H1 (cell line): ENCODE results near the gene WDR59. TPM values are rescaled to one million over a fixed set of nuclear protein-coding genes. Genes with fewer than 3 reads are reported as not detected.

Source experiments
- CTCF ChIA-PET: fragments of 300-600 bp; sonication (Branson Sonifier 250); formaldehyde crosslinking; loops from one replicate; lab custom pipeline; 2021; ENCODE audit not compliant: partially characterized antibody; lab: Charles Lee
- POLR2A ChIA-PET: fragments of 300-600 bp; sonication (Branson Sonifier 250); formaldehyde crosslinking; loops from one replicate; lab custom pipeline; 2021; ENCODE audit warnings: inconsistent platforms; ENCODE audit not compliant: partially characterized antibody; lab: Charles Lee
- DNase-seq, 2 experiments: peaks; one replicate each; pipeline versions ENCODE4 v3.0.0 to v3.0.0-alpha.2; 2010 to 2022; ENCODE audit warnings: low spot score in 2 of 2, low read depth in 1 of 2, mixed read lengths in 1 of 2
- FAIRE-seq: peaks from 2 replicates; lab custom pipeline; 2011; peaks lifted over from hg19 to GRCh38; lab: Jason Lieb, UNC
- H2AFZ ChIP-seq: 2 replicates; pipeline ENCODE4 v1.8.1; 2012; ENCODE audit warnings: low read length, inconsistent platforms
- H2AK5ac ChIP-seq: 2 replicates; pipeline ENCODE4 v1.6.1; 2013; ENCODE audit warnings: low read depth, low read length
- H2BK120ac ChIP-seq: replicated peaks from 2 replicates; pipeline ENCODE3; 2013; ENCODE audit warnings: low read depth, low read length, inconsistent platforms
- H2BK12ac ChIP-seq: 2 replicates; pipeline ENCODE4 v1.6.1; 2013; ENCODE audit warnings: low read depth, low read length
- H2BK15ac ChIP-seq: 2 replicates; pipeline ENCODE4 v1.6.1; 2013; ENCODE audit warnings: low read length
- H2BK20ac ChIP-seq: 2 replicates; pipeline ENCODE4 v1.6.1; 2013; ENCODE audit warnings: low read length
- H2BK5ac ChIP-seq: 2 replicates; pipeline ENCODE4 v1.6.1; 2013; ENCODE audit warnings: low read depth, low read length
- H3K14ac ChIP-seq: 2 replicates; pipeline ENCODE4 v1.6.1; 2013; ENCODE audit warnings: inconsistent platforms; ENCODE audit not compliant: insufficient read length
- H3K18ac ChIP-seq: 2 replicates; pipeline ENCODE4 v1.6.1; 2013; ENCODE audit warnings: low read length; ENCODE audit errors: extremely low read depth
- H3K23ac ChIP-seq: 2 replicates; pipeline ENCODE4 v1.6.1; 2013; ENCODE audit warnings: inconsistent platforms; ENCODE audit not compliant: insufficient read length
- H3K23me2 ChIP-seq: 2 replicates; pipeline ENCODE4 v1.6.1; 2013; ENCODE audit warnings: low read depth, low read length
- H3K27ac ChIP-seq: 2 replicates; pipeline ENCODE4 v1.6.1; 2011; ENCODE audit warnings: low read depth, low read length, inconsistent platforms
- H3K27me3 ChIP-seq, 4 experiments: replicated peaks in 1 of 4; 1 replicate in 1 of 4; 2 replicates in 3 of 4; pipeline versions ENCODE4 v1.6.1 to v1.8.1; 2011 to 2013; ENCODE audit warnings: low read length in 3 of 4, mild to moderate bottlenecking in 3 of 4, inconsistent platforms in 2 of 4, mixed read lengths in 2 of 4, moderate library complexity in 1 of 4; ENCODE audit not compliant: control insufficient read depth in 3 of 4, insufficient read depth in 3 of 4; ENCODE audit errors: extremely low read depth in 1 of 4
- H3K36me3 ChIP-seq, 4 experiments: 2 replicates each; pipeline versions ENCODE4 v1.6.1 to v1.8.1; 2011 to 2013; ENCODE audit warnings: mild to moderate bottlenecking in 4 of 4, low read length in 3 of 4, moderate library complexity in 2 of 4, control low read depth in 1 of 4, inconsistent platforms in 1 of 4; ENCODE audit not compliant: insufficient read depth in 4 of 4, control insufficient read depth in 2 of 4
- H3K4ac ChIP-seq: replicated peaks from 2 replicates; pipeline ENCODE3; 2013; ENCODE audit warnings: low read length, low read depth, mixed read lengths, inconsistent platforms; ENCODE audit not compliant: insufficient read length
- H3K4me1 ChIP-seq, 4 experiments: replicated peaks in 1 of 4; 1 replicate in 1 of 4; 2 replicates in 3 of 4; pipeline versions ENCODE4 v1.6.1 to v1.8.1; 2011 to 2013; ENCODE audit warnings: low read length in 3 of 4, inconsistent platforms in 2 of 4, mixed read lengths in 1 of 4; ENCODE audit not compliant: insufficient read depth in 4 of 4, control insufficient read depth in 3 of 4
- H3K4me2 ChIP-seq, 2 experiments: 2 replicates each; pipeline versions ENCODE4 v1.6.1 to v1.8.1; 2011 to 2013; ENCODE audit warnings: low read depth in 2 of 2, low read length in 2 of 2, control low read depth in 1 of 2, inconsistent platforms in 1 of 2, mild to moderate bottlenecking in 1 of 2; ENCODE audit not compliant: insufficient read depth in 1 of 2
- H3K4me3 ChIP-seq, 4 experiments: fragments of 200-600, 300-600 bp in 1 of 4; sonication (generic), shearing (Covaris generic), sonication (Bioruptor Twin) in 1 of 4; 2 replicates each; pipeline versions ENCODE4 v1.5.1 to v1.8.1; 2011 to 2016; ENCODE audit warnings: low read length in 4 of 4, low read depth in 3 of 4, control low read depth in 2 of 4, inconsistent platforms in 2 of 4, mild to moderate bottlenecking in 2 of 4, mixed read lengths in 1 of 4, moderate library complexity in 1 of 4; ENCODE audit not compliant: insufficient read depth in 2 of 4; ENCODE audit errors: extremely low read depth in 1 of 4
- H3K56ac ChIP-seq: replicated peaks from 2 replicates; pipeline ENCODE3; 2013; ENCODE audit warnings: low read depth, mild to moderate bottlenecking, mixed read lengths, low read length, inconsistent platforms; ENCODE audit not compliant: insufficient read length
- H3K79me1 ChIP-seq: 2 replicates; pipeline ENCODE4 v1.6.1; 2013; ENCODE audit warnings: low read depth, low read length, control low read depth
- H3K79me2 ChIP-seq, 2 experiments: 2 replicates each; pipeline versions ENCODE4 v1.6.1 to v1.8.1; 2012 to 2013; ENCODE audit warnings: low read length in 2 of 2, mild to moderate bottlenecking in 2 of 2, inconsistent platforms in 1 of 2; ENCODE audit not compliant: insufficient read depth in 2 of 2, control insufficient read depth in 1 of 2
- H3K9ac ChIP-seq, 4 experiments: replicated peaks in 1 of 4; 1 replicate in 1 of 4; 2 replicates in 3 of 4; pipeline versions ENCODE4 v1.6.1 to v1.8.1; 2011 to 2013; ENCODE audit warnings: low read depth in 3 of 4, low read length in 3 of 4, control low read depth in 2 of 4, mild to moderate bottlenecking in 2 of 4, moderate library complexity in 2 of 4, inconsistent platforms in 1 of 4; ENCODE audit errors: extremely low read depth in 1 of 4
- H3K9me3 ChIP-seq, 2 experiments: 2 replicates each; pipeline versions ENCODE4 v1.6.1 to v1.8.1; 2012 to 2013; ENCODE audit warnings: mild to moderate bottlenecking in 2 of 2, moderate library complexity in 2 of 2, control low read depth in 1 of 2, inconsistent platforms in 1 of 2, low read depth in 1 of 2, low read length in 1 of 2, mixed read lengths in 1 of 2; ENCODE audit not compliant: insufficient read depth in 2 of 2
- H4K20me1 ChIP-seq, 2 experiments: replicated peaks in 1 of 2; 2 replicates each; pipeline versions ENCODE3 to v1.8.1; 2011 to 2013; ENCODE audit warnings: inconsistent platforms in 2 of 2, low read length in 2 of 2, mild to moderate bottlenecking in 1 of 2; ENCODE audit not compliant: insufficient read depth in 2 of 2, control insufficient read depth in 1 of 2
- H4K5ac ChIP-seq: 2 replicates; pipeline ENCODE4 v1.6.1; 2013; ENCODE audit warnings: low read length, low read depth, mixed read lengths, inconsistent platforms; ENCODE audit not compliant: insufficient read length
- H4K8ac ChIP-seq: 2 replicates; pipeline ENCODE4 v1.8.0; 2013; ENCODE audit warnings: mild to moderate bottlenecking, moderate library complexity, low read length, inconsistent platforms; ENCODE audit not compliant: insufficient read depth; ENCODE audit errors: extremely low read depth
- H4K91ac ChIP-seq: replicated peaks from 2 replicates; pipeline ENCODE3; 2013; ENCODE audit warnings: low read length, mixed read lengths, inconsistent platforms; ENCODE audit not compliant: insufficient read length
- CBX5 ChIP-seq: fragments of 300-800, 300-1000 bp; sonication (generic); IDR thresholded peaks from 2 replicates; pipeline ENCODE4 v1.7.1; 2016; ENCODE audit warnings: antibody characterized with exemption, low read length, low read depth
- CHD2 ChIP-seq: IDR thresholded peaks from 2 replicates; pipeline ENCODE4 v1.6.1; 2012; ENCODE audit warnings: low read length, improper control_type of control experiment
- CTBP2 ChIP-seq: IDR thresholded peaks from 2 replicates; pipeline ENCODE4 v1.7.0; 2011; ENCODE audit warnings: borderline replicate concordance, mild to moderate bottlenecking, moderate library complexity, mixed read lengths, low read length; ENCODE audit not compliant: insufficient read depth, insufficient read length
- EP300 ChIP-seq, 2 experiments: IDR thresholded peaks; 1 replicate in 1 of 2; 2 replicates in 1 of 2; pipeline ENCODE4 v1.6.1; 2011 to 2012; ENCODE audit warnings: low read depth in 2 of 2, low read length in 2 of 2, mild to moderate bottlenecking in 2 of 2, borderline replicate concordance in 1 of 2, inconsistent platforms in 1 of 2, moderate library complexity in 1 of 2
- POLR2AphosphoS5 ChIP-seq: IDR thresholded peaks from 2 replicates; pipeline ENCODE4 v1.6.1; 2011; ENCODE audit warnings: low read depth, low read length
- RAD21 ChIP-seq, 2 experiments: IDR thresholded peaks in 1 of 2; conservative IDR thresholded peaks in 1 of 2; 2 replicates each; pipeline ENCODE4 v1.6.1; 2011; ENCODE audit warnings: low read depth in 2 of 2, low read length in 2 of 2, improper control_type of control experiment in 1 of 2, inconsistent platforms in 1 of 2, mild to moderate bottlenecking in 1 of 2, moderate library complexity in 1 of 2
- RBBP5 ChIP-seq: IDR thresholded peaks from 2 replicates; pipeline ENCODE4 v1.7.1; 2012; ENCODE audit warnings: low read depth, mild to moderate bottlenecking, inconsistent platforms, low read length, moderate library complexity, borderline replicate concordance
- RFX5 ChIP-seq: IDR thresholded peaks from 2 replicates; pipeline ENCODE4 v1.6.1; 2011; ENCODE audit warnings: low read depth, low read length, improper control_type of control experiment, borderline replicate concordance
- RXRA ChIP-seq: IDR thresholded peaks from 2 replicates; pipeline ENCODE4 v1.6.1; 2011; ENCODE audit warnings: low read depth, mild to moderate bottlenecking, low read length, moderate library complexity; ENCODE audit not compliant: insufficient read depth
- SIRT6 ChIP-seq: IDR thresholded peaks from one replicate; pipeline ENCODE4 v1.7.1; 2012; ENCODE audit warnings: low read length, inconsistent platforms
- SP2 ChIP-seq: IDR thresholded peaks from 2 replicates; pipeline ENCODE4 v1.6.1; 2012; ENCODE audit warnings: mild to moderate bottlenecking, low read length, inconsistent platforms
- SUZ12 ChIP-seq: fragments of 200-600 bp; sonication (generic); IDR thresholded peaks from 2 replicates; pipeline ENCODE4 v1.6.1; 2012; ENCODE audit warnings: mild to moderate bottlenecking, inconsistent platforms, low read length, moderate library complexity, mixed read lengths
- WGBS, 2 experiments: shearing (Covaris generic) in 1 of 2; methylation state at CpG; one replicate each; pipeline versions ENCODE4 v1.1.6 to v1.1.7; 2013 to 2015; ENCODE audit warnings: low lambda C conversion rate in 2 of 2, mixed read lengths in 2 of 2, inconsistent platforms in 1 of 2, low coverage in 1 of 2, missing lambda C conversion rate in 1 of 2; ENCODE audit not compliant: insufficient replicate concordance in 2 of 2, insufficient coverage in 1 of 2, insufficient read length in 1 of 2; ENCODE audit errors: extremely low coverage in 1 of 2, missing lambda C conversion rate in 1 of 2; 5-methylcytosine and 5-hydroxymethylcytosine counted together
- polyA plus RNA-seq, 7 experiments: library from polyadenylated mRNA; depleted of rRNA in 3 of 7; stranded (reverse) in 5 of 7; unstranded in 2 of 7; fragments of >200 nt in 5 of 7; fragments of 200-250 nt in 2 of 7; gene quantifications; 1 replicate in 5 of 7; 2 replicates in 1 of 7; 4 replicates in 1 of 7; pipeline versions ENCODE4 v1.2.1 to v1.2.3, GENCODE V29; 2011 to 2013; ENCODE audit warnings: missing spikeins in 2 of 7, mixed read lengths in 2 of 7
- total RNA-seq: library from RNA; stranded (reverse); fragmentation: NEBNext Ultra II Directional; extraction: Animal tissue kit (Norgen Biotek cat#: 25700); gene quantifications from 2 replicates; pipeline ENCODE4 v1.2.1, GENCODE V29; 2021
- TF ChIP-seq, protein P1 (sequence below): IDR thresholded peaks from 2 replicates; pipeline ENCODE4 v1.6.1; 2011; ENCODE audit warnings: low read depth, mild to moderate bottlenecking, low read length; ENCODE audit not compliant: insufficient read depth

The WDR59 gene
- total and polyA plus RNA-seq, 2 of the 8 experiments (the other 6 are each of a cell fraction or from before 2014, with no cell fraction given) = 84.2 to 124 TPM

DNA sequence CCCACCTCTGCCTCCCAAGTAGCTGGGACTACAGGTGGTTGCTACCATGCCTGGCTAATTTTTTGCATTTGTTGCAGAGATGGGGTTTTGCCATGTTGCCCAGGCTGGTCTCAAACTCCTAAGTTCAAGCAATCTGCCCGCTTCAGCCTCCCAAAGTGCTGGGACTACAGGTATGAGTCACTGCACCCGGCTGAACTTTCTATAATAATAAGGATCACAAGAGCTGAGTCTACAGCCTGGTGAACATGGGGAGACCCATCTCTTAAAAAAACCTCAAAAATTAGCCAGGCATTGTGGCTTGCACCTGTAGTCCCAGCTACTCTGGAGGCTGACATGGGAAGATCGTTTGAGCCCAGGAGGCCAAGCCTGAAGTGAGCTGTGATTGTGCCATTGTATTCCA is 53.5 kb downstream of the WDR59 start:
- Histone ChIP-seq H2BK120ac (no peak overlapping the region), H3K79me2 (no peaks in the 10 kb centered on the region; a peak in 1 of 4 replicates), H4K8ac (no peak overlapping the region), H3K23ac (no peak overlapping the region), H2AK5ac (no peak overlapping the region), H2BK15ac (no peak overlapping the region), H2BK12ac (no peak overlapping the region), H3K4me1 (no peaks in the 10 kb centered on the region), H2BK20ac (no peak overlapping the region), H3K4ac (no peak overlapping the region), H3K9me3 (no peaks in the 10 kb centered on the region), H3K4me3 (no peak overlapping the region), H2AFZ (no peak overlapping the region), H3K36me3 (peaks cover 0 to 20% (median under 1%) of the 10 kb centered on the region in 4 experiments; a peak in 3 of 8 replicates), H4K5ac (no peak overlapping the region), H3K4me2 (no peak overlapping the region), H3K79me1 (no peaks in the 10 kb centered on the region), H3K9ac (no peak overlapping the region), H3K27ac (no peak overlapping the region), H3K23me2 (no peaks in the 10 kb centered on the region; the same call in 1 of the 2 replicates), H4K20me1 (peaks cover 0 to 2% of the 10 kb centered on the region in 2 experiments), H3K14ac (no peak overlapping the region), H3K18ac (no peak overlapping the region), H2BK5ac (no peak overlapping the region), H4K91ac (no peak overlapping the region), H3K56ac (no peak overlapping the region), H3K27me3 (no peaks in the 10 kb centered on the region)
- FAIRE-seq (no peak), DNase-seq (no peak)
- WGBS, 2 experiments = 96% methylated on average over 3 of the region's 3 CpGs; no CpG with 5 or more reads in 1 of the 2 experiments
- CTCF ChIA-PET = interaction anchor here (0.5 to 1.3 kb wide), 3 partner anchors 11 to 268 kb away, joined by 3 to 4 read pairs (median 3); no protein-coding TSS in a partner anchor
- POLR2A ChIA-PET = interaction anchor here (0.7 to 1.3 kb wide), 3 partner anchors 12 to 24 kb away, joined by 3 to 5 read pairs (median 3); no protein-coding TSS in a partner anchor
- TF ChIP-seq EP300 (IDR thresholded peaks at IDR 0.05; ENCODE audit: borderline replicate concordance in 1 of 2, low read depth in 2 of 2, low read length in 2 of 2) (no peak), SIRT6 (no peak), RBBP5 (no peak), CTBP2 (no peak), CBX5 (no peak), POLR2AphosphoS5 (no peak), RXRA (no peak), CHD2 (no peak), RAD21 (IDR thresholded peaks at IDR 0.05 in 1 of 2, conservative IDR thresholded peaks at IDR 0.05 in 1 of 2; ENCODE audit: low read depth in 2 of 2, low read length in 2 of 2) (no peak), SP2 (no peak), RFX5 (no peak), SUZ12 (no peak)
- TF ChIP-seq, protein P1, sequence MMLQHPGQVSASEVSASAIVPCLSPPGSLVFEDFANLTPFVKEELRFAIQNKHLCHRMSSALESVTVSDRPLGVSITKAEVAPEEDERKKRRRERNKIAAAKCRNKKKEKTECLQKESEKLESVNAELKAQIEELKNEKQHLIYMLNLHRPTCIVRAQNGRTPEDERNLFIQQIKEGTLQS = no peak
